ENCODE data around the gene DPP10. TPM values are rescaled to one million over a fixed set of nuclear protein-coding genes. Genes with fewer than 3 reads are reported as not detected.

The DPP10 gene
- total and polyA plus RNA-seq, 2 of the 13 experiments (the other 11 are each of a cell fraction or from before 2014, with no cell fraction given) = 0.95 to 1.7 TPM

DNA sequence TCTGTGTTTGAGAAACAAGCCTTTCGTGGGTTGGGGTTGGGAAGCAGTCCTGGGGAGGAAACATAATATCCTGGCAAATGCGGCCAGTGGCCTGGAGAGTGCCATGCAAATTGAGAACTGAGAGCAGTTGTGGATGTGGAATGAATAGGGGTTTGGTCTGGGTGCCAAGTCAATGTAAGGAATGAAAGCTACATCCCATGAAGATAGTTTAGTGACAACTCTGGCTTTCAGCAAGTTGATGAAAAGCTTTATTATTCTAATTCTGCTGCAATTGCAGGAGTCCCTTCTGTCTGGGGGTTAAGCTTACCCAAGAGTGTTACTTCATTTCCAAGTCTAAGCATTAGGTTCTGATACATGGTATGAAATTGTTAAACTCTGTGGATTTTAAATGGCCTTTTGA is 771.6 kb downstream of the DPP10 start:
- Histone ChIP-seq H3K9ac (ENCODE audit: insufficient read depth, low read depth, low read length) (no peak overlapping the region), H3K79me2 (ENCODE audit: insufficient read depth, low read length) (no peaks in the 10 kb centered on the region), H4K20me1 (ENCODE audit: insufficient read depth, low read length) (no peaks in the 10 kb centered on the region), H3K27ac (ENCODE audit: extremely low read length, insufficient read depth, low read length) (no peak overlapping the region), H3K27me3 (ENCODE audit: control insufficient read depth in 1 of 2, insufficient read depth in 2 of 2, low read length in 2 of 2) (no peaks in the 10 kb centered on the region), H2AFZ (ENCODE audit: low read length) (no peak overlapping the region), H3K36me3 (replicated peaks in 1 of 2; ENCODE audit: control insufficient read depth in 1 of 2, insufficient read depth in 2 of 2, low read length in 2 of 2) (no peaks in the 10 kb centered on the region), H3K4me3 (replicated peaks in 1 of 3; ENCODE audit: insufficient read depth in 1 of 3, low read depth in 2 of 3, low read length in 3 of 3) (no peak overlapping the region), H3K9me3 (ENCODE audit: low read length) (peaks cover 69% of the 10 kb centered on the region), H3K4me2 (ENCODE audit: low read depth, low read length) (no peak overlapping the region), H3K4me1 (ENCODE audit: insufficient read depth, low read length) (no peaks in the 10 kb centered on the region)
- no peak for ATAC-seq
- ChIA-PET POLR2A (no interaction called here), CTCF (ENCODE audit: low intra/inter-chr PET ratio, low total read pairs) (no interaction called here)
- intact Hi-C loops (cut with micrococcal nuclease; ENCODE audit: unreplicated experiment) (no loop called here), in situ Hi-C loops (cut with HindIII; ENCODE audit: extremely low pct_ligation_motif_present, low pct_unique_long_range_greater_than_20kb) (no loop called here)
- FAIRE-seq = no peak
- no TSS peak for BruUV-seq (replicated peaks)
- no peak for TF ChIP-seq SOX13 (IDR thresholded peaks at IDR 0.05)
- TF ChIP-seq SOX13 (CRISPR knock-in tag; conservative IDR thresholded peaks at IDR 0.05 in 1 of 2, IDR thresholded peaks at IDR 0.05 in 1 of 2) = no peak
- TF ChIP-seq BRCA1 (CRISPR knock-in tag; IDR thresholded peaks at IDR 0.05) = no peak
- no peak for TF ChIP-seq FLYWCH1 (CRISPR knock-in tag; IDR thresholded peaks at IDR 0.05)
- no peak for TF ChIP-seq ZNF33B (CRISPR knock-in tag; IDR thresholded peaks at IDR 0.05)
- TF ChIP-seq, protein P1, sequence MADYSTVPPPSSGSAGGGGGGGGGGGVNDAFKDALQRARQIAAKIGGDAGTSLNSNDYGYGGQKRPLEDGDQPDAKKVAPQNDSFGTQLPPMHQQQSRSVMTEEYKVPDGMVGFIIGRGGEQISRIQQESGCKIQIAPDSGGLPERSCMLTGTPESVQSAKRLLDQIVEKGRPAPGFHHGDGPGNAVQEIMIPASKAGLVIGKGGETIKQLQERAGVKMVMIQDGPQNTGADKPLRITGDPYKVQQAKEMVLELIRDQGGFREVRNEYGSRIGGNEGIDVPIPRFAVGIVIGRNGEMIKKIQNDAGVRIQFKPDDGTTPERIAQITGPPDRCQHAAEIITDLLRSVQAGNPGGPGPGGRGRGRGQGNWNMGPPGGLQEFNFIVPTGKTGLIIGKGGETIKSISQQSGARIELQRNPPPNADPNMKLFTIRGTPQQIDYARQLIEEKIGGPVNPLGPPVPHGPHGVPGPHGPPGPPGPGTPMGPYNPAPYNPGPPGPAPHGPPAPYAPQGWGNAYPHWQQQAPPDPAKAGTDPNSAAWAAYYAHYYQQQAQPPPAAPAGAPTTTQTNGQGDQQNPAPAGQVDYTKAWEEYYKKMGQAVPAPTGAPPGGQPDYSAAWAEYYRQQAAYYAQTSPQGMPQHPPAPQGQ (CRISPR knock-in tag; IDR thresholded peaks at IDR 0.05; ENCODE audit: borderline replicate concordance) = no peak
- no peak for TF ChIP-seq MBNL3 (CRISPR knock-in tag; conservative IDR thresholded peaks at IDR 0.05)
- TF ChIP-seq NFKB2 (CRISPR knock-in tag; IDR thresholded peaks at IDR 0.05; ENCODE audit: borderline replicate concordance) = no peak
- TF ChIP-seq, protein P2, sequence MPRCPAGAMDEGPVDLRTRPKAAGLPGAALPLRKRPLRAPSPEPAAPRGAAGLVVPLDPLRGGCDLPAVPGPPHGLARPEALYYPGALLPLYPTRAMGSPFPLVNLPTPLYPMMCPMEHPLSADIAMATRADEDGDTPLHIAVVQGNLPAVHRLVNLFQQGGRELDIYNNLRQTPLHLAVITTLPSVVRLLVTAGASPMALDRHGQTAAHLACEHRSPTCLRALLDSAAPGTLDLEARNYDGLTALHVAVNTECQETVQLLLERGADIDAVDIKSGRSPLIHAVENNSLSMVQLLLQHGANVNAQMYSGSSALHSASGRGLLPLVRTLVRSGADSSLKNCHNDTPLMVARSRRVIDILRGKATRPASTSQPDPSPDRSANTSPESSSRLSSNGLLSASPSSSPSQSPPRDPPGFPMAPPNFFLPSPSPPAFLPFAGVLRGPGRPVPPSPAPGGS (CRISPR knock-in tag; IDR thresholded peaks at IDR 0.05) = no peak
- no peak for TF ChIP-seq ERF (CRISPR knock-in tag; IDR thresholded peaks at IDR 0.05)
- TF ChIP-seq ZNF264 (CRISPR knock-in tag; IDR thresholded peaks at IDR 0.05) = no peak
- TF ChIP-seq CEBPB (IDR thresholded peaks at IDR 0.05; ENCODE audit: borderline replicate concordance, low read depth, low read length) = no peak
- no peak for TF ChIP-seq ZFP62 (CRISPR knock-in tag; IDR thresholded peaks at IDR 0.05)
- no peak for DNase-seq (ENCODE audit: low spot score)
- 43% methylated on average over 2 of the region's 2 CpGs for WGBS (ENCODE audit: low lambda C conversion rate)

Measured in HepG2 (cell line).